DND-41 (cell line): Measurements from ENCODE around the gene DHRSX.

Source experiments
- ATAC-seq: fragments of 200-7000 bp; cut with Tn5 transposase; 3 replicates; pipeline ENCODE4 v1.9.1; 2021; ENCODE audit warnings: low read depth; ENCODE audit not compliant: insufficient read depth
- DNase-seq: peaks from one replicate; pipeline ENCODE4 v3.0.0-alpha.2; 2020
- H2AFZ ChIP-seq: 2 replicates; pipeline ENCODE4 v1.6.0; 2012; ENCODE audit warnings: low read depth, low read length
- H3K27ac ChIP-seq: 2 replicates; pipeline ENCODE4 v1.5.1; 2012; ENCODE audit warnings: low read length, inconsistent platforms
- H3K27me3 ChIP-seq: fragments of 200-600 bp; sonication (generic); 2 replicates; pipeline ENCODE4 v1.6.0; 2012; ENCODE audit warnings: low read length, mild to moderate bottlenecking, inconsistent platforms; ENCODE audit not compliant: insufficient read depth, poor library complexity
- H3K36me3 ChIP-seq: 2 replicates; pipeline ENCODE4 v1.5.1; 2012; ENCODE audit warnings: low read length, inconsistent platforms; ENCODE audit not compliant: insufficient read depth
- H3K4me1 ChIP-seq: 2 replicates; pipeline ENCODE4 v1.5.1; 2012; ENCODE audit warnings: mild to moderate bottlenecking, low read length; ENCODE audit not compliant: insufficient read depth
- H3K4me2 ChIP-seq: 2 replicates; pipeline ENCODE4 v1.6.0; 2012; ENCODE audit warnings: mild to moderate bottlenecking, moderate library complexity, low read length, inconsistent platforms; ENCODE audit not compliant: insufficient read depth
- H3K4me3 ChIP-seq, 2 experiments: fragments of 200-600 bp in 1 of 2; shearing (Covaris generic) in 1 of 2; 2 replicates each; pipeline ENCODE4 v1.5.1; 2012 to 2016; ENCODE audit warnings: inconsistent platforms in 2 of 2, low read length in 2 of 2, mild to moderate bottlenecking in 2 of 2, low read depth in 1 of 2, moderate library complexity in 1 of 2
- H3K79me2 ChIP-seq: 2 replicates; pipeline ENCODE4 v1.6.0; 2012; ENCODE audit warnings: low read length, inconsistent platforms; ENCODE audit not compliant: insufficient read depth
- H3K9ac ChIP-seq: 2 replicates; pipeline ENCODE4 v1.6.0; 2012; ENCODE audit warnings: low read depth, mild to moderate bottlenecking, inconsistent platforms, low read length, moderate library complexity
- H3K9me3 ChIP-seq: 2 replicates; pipeline ENCODE4 v1.5.1; 2012; ENCODE audit warnings: low read length, moderate library complexity, mild to moderate bottlenecking, inconsistent platforms; ENCODE audit not compliant: insufficient read depth, severe bottlenecking
- H4K20me1 ChIP-seq: 2 replicates; pipeline ENCODE4 v1.6.0; 2012; ENCODE audit warnings: low read length; ENCODE audit not compliant: insufficient read depth
- EZH2 ChIP-seq: IDR thresholded peaks from 3 replicates; pipeline ENCODE4 v1.6.1; 2012; ENCODE audit warnings: borderline replicate concordance, low read depth, mild to moderate bottlenecking, moderate library complexity, low read length, inconsistent platforms; ENCODE audit not compliant: severe bottlenecking
- TF ChIP-seq, protein P1 (sequence below): IDR thresholded peaks from 2 replicates; pipeline ENCODE4 v1.5.1; 2012; ENCODE audit warnings: borderline replicate concordance, low read length, moderate library complexity, mild to moderate bottlenecking; ENCODE audit not compliant: poor library complexity, severe bottlenecking; ENCODE audit errors: extremely low read depth

Gene DHRSX

DNA sequence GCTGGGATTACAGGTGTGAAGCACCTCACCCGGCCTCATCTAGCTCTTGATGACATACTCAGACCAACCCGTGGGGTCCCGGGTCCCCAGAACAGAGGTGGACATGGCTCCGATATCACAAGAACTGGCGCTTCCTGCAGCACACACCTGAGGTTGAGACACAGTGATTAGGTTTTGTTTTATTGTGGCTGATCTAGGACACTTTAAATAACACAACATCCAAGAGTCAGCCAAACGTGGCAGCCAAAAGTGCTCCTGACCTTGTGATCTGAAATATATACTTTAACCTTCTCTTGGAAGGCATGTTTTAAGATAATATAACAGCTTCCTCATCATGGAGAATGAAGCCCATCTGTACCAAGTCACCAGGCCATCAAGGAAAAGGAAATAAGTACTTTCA lies 198.9 kb downstream of the DHRSX start:
- H3K9me3 ChIP-seq, result no peaks in the 10 kb centered on the region
- no peak overlapping the region for H3K9ac ChIP-seq
- DNase-seq (no peak), ATAC-seq (no peak)
- no peaks in the 10 kb centered on the region for H3K4me1 ChIP-seq
- no peak overlapping the region for H3K4me3 ChIP-seq
- no peaks in the 10 kb centered on the region; the same call in 1 of the 2 replicates for H4K20me1 ChIP-seq
- H3K79me2 ChIP-seq, result no peaks in the 10 kb centered on the region
- no peak overlapping the region for H2AFZ ChIP-seq
- no peaks in the 10 kb centered on the region for H3K36me3 ChIP-seq
- no peak overlapping the region for H3K27ac ChIP-seq
- no peaks in the 10 kb centered on the region for H3K27me3 ChIP-seq
- TF ChIP-seq, protein P1, sequence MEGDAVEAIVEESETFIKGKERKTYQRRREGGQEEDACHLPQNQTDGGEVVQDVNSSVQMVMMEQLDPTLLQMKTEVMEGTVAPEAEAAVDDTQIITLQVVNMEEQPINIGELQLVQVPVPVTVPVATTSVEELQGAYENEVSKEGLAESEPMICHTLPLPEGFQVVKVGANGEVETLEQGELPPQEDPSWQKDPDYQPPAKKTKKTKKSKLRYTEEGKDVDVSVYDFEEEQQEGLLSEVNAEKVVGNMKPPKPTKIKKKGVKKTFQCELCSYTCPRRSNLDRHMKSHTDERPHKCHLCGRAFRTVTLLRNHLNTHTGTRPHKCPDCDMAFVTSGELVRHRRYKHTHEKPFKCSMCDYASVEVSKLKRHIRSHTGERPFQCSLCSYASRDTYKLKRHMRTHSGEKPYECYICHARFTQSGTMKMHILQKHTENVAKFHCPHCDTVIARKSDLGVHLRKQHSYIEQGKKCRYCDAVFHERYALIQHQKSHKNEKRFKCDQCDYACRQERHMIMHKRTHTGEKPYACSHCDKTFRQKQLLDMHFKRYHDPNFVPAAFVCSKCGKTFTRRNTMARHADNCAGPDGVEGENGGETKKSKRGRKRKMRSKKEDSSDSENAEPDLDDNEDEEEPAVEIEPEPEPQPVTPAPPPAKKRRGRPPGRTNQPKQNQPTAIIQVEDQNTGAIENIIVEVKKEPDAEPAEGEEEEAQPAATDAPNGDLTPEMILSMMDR, result no peak
- no peak for TF ChIP-seq EZH2
- no peak overlapping the region for H3K4me2 ChIP-seq

DNA sequence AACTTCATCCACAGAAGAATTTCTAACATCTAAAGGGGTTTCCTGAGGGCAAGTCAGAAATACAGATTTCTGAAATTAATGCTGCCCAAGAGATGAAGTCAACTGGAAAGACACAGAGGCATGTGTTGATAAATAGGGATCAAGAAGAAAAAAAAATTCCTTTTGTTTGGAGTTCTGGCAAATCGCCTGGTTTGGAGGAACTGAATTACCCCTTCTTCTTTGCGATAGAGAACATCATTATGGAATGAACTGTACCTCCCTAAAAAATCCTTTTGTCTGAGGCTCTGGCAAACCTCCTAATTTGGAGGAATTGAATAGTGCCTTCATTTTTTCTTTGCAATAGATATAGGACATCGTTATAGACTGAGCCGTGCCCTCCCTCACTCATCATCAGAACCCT lies 200.9 kb downstream of the DHRSX start:
- DNase-seq, result no peak
- no peaks in the 10 kb centered on the region; the same call in 1 of the 2 replicates for H4K20me1 ChIP-seq

DNA sequence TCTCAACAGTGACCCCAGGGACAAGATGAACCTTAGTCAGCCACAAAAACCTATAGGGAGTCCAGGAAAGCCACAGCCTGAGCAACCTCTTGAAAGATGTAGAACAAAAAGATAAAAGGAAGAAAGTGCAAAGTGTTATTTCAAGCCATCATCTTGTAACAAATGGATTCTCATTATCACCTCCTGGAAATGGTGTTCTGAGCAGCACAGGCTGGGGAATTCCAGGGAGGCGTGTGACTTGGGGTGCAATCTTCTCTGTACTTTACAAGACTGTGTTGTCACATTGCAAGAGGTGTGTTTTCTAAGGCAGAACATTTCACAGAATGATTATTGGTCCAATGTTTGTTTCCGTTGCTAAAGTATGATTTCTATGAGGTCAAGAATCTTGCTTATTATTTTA lies 214.0 kb downstream of the DHRSX start:
- Histone ChIP-seq H3K9me3 (no peaks in the 10 kb centered on the region), H3K4me3 (no peak overlapping the region), H3K79me2 (no peaks in the 10 kb centered on the region), H3K4me2 (no peak overlapping the region), H3K36me3 (peaks cover 26% of the 10 kb centered on the region; the same call in 1 of the 2 replicates), H4K20me1 (no peaks in the 10 kb centered on the region; the same call in 1 of the 2 replicates), H3K4me1 (no peaks in the 10 kb centered on the region), H3K27ac (no peak overlapping the region), H2AFZ (no peak overlapping the region), H3K9ac (no peak overlapping the region), H3K27me3 (no peaks in the 10 kb centered on the region)
- ATAC-seq (no peak), DNase-seq (no peak)
- TF ChIP-seq, protein P1, result no peak
- no peak for TF ChIP-seq EZH2

More for the DNA sequence above, 200.9 kb downstream of the DHRSX start:
- H3K9me3 ChIP-seq, result no peaks in the 10 kb centered on the region
- no peak for ATAC-seq
- H3K27ac ChIP-seq, result no peak overlapping the region
- no peak overlapping the region for H3K4me2 ChIP-seq
- TF ChIP-seq EZH2, result no peak
- TF ChIP-seq, protein P1, result no peak
- no peak overlapping the region for H3K4me3 ChIP-seq
- no peak overlapping the region for H2AFZ ChIP-seq
- H3K4me1 ChIP-seq, result no peaks in the 10 kb centered on the region
- H3K79me2 ChIP-seq, result no peaks in the 10 kb centered on the region
- no peak overlapping the region for H3K9ac ChIP-seq
- no peaks in the 10 kb centered on the region for H3K27me3 ChIP-seq
- no peaks in the 10 kb centered on the region for H3K36me3 ChIP-seq

DNA sequence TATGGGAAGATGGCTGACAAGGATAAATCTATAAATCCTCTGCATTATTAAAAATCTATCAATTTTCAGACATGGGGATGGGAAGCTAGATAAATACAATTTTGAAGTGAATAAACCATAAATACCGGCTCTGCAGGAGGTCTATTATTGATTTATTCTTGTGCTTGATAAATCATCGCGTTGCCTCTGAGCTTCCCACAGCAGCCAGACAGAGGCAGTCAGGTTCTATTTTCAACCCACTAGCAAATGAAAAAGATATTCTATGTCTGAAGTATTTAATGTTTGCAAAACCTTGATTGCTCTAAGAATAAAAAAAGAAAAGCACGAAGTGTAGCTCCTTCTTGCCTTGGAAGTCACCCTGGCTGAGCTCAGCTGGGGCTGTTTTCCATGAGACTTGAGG lies 216.2 kb downstream of the DHRSX start:
- Histone ChIP-seq H3K27me3 (no peaks in the 10 kb centered on the region), H3K4me2 (no peak overlapping the region), H3K27ac (no peak overlapping the region), H3K79me2 (no peaks in the 10 kb centered on the region), H2AFZ (no peak overlapping the region), H4K20me1 (no peaks in the 10 kb centered on the region; the same call in 1 of the 2 replicates), H3K36me3 (peaks cover 15% of the 10 kb centered on the region; the same call in 1 of the 2 replicates), H3K4me1 (no peaks in the 10 kb centered on the region), H3K9ac (no peak overlapping the region), H3K4me3 (no peak overlapping the region), H3K9me3 (no peaks in the 10 kb centered on the region)
- TF ChIP-seq, protein P1, result no peak
- no peak for TF ChIP-seq EZH2
- no peak for DNase-seq
- ATAC-seq, result no peak
